HG03175 (cell line): ENCODE results near the gene SOD1.
"Not testable (repeated sequence)": the region's sequence is repeated elsewhere in the genome, so short reads cannot be mapped to it uniquely, and the experiment has no call there.

Experiments used
- ATAC-seq: cut with Tn5 transposase; IDR thresholded peaks from one replicate; pipeline ENCODE4 v1.9.1; 2021; ENCODE audit warnings: mild to moderate bottlenecking, moderate library complexity; ENCODE audit not compliant: unreplicated experiment

The SOD1 gene

DNA sequence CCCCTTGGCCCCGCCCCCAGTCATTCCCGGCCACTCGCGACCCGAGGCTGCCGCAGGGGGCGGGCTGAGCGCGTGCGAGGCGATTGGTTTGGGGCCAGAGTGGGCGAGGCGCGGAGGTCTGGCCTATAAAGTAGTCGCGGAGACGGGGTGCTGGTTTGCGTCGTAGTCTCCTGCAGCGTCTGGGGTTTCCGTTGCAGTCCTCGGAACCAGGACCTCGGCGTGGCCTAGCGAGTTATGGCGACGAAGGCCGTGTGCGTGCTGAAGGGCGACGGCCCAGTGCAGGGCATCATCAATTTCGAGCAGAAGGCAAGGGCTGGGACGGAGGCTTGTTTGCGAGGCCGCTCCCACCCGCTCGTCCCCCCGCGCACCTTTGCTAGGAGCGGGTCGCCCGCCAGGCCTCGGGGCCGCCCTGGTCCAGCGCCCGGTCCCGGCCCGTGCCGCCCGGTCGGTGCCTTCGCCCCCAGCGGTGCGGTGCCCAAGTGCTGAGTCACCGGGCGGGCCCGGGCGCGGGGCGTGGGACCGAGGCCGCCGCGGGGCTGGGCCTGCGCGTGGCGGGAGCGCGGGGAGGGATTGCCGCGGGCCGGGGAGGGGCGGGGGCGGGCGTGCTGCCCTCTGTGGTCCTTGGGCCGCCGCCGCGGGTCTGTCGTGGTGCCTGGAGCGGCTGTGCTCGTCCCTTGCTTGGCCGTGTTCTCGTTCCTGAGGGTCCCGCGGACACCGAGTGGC is at the start of gene SOD1:
Gene SOD1, plus strand, starts transcription at position 158 of the 723 bp plus-strand sequence. Its CDS starts 77 bp downstream, at position 235.
- ATAC-seq: peak; percentile 96

DNA sequence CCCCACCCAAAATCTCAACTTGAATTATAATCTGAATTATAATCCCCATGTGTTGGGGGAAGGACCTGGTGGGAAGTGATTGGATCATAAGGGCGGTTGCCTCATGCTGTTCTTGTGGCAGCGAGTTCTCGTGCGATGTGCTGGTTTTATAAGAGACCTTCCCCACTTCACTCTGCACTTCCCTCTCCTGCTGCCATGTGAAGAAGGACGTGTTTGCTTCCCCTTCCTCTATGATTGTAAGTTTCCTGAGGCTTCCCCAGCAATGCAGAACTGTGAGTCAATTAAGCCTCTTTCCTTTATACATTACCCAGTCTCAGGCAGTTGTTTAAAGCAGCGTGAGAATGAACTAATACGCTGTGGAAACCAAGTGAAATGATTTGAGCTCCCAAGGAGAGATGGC is 48.0 kb upstream of the SOD1 start:
- ATAC-seq: no peak

DNA sequence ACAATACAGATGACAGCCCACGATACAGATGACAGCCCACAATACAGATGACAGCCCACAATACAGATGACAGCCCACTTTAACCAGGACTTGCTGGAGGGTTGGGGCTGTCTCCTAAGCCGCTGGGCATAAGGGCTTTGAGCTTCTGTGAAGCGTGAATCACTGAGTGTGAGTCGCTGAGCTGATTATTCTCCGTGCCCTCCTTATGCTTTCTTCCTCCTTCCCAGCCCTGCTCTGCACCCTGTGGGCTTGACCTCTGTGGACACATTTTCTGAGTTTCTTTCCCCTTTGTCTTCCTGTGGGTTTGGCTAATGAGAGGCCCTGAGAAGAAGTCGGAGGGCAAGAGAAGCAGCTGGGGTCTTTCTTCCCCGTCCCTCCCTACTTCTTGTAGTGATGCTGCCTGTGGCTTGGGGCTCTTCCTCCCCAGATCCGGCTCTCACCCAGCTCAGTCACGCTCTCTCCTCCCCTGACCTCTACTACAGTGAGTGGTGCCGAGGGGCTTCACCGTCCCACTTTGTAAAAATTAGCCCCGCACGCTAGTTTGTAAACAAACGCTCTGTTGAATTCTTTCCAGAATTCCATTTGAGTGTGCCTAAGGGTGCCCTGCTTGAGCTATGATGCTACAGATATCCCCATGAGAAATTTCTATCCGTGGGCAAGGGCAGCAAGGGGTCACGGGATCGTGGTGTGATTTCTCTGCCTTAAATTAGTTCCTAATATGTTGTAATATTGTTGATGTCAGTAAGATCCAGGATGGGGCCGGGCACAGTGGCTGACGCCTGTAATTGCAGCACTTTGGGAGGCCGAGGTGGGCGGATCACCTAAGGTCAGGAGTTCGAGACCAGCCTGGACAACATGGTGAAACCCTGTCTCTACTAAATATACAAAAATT is 46.4 kb upstream of the SOD1 start:
- no peak for ATAC-seq

DNA sequence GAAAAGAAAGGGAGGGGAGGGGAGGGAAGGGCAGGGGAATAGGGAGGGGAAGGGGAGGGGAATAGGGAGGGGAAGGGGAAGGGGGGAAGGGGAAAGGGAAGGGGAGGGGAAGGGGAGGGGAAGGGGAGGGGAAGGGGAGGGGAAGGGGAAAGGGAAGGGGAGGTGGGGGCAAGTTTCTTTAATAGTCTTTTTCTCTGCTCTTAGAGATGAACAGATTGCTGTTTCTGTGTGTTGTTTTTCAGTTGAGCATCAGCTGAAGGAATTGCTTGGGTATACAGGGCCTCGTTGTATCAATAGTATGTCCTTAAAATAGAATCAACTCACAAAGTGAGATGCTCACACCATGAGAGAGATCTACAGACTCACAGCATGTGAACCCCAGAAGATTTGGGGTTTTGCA is 44.8 kb upstream of the SOD1 start:
- ATAC-seq: no peak

DNA sequence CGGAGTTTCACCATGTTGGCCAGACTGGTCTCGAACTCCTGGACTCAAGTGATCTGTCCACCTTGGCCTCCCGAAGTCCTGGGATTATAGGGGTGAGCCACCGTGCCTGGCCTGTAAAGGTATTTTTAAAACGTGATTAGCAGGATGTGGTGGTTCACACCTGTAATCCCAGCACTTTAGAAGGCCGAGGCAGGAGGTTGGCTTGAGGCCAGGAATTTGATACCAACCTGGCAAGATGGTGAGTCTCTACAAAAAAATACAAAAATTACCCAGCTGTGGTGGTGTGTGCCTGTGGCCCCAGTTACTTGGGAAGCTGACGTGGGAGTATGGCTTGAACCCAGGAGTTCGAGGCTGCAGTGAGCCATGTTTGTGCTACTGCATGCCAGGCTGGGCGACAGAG is 43.3 kb upstream of the SOD1 start:
- ATAC-seq: no peak

DNA sequence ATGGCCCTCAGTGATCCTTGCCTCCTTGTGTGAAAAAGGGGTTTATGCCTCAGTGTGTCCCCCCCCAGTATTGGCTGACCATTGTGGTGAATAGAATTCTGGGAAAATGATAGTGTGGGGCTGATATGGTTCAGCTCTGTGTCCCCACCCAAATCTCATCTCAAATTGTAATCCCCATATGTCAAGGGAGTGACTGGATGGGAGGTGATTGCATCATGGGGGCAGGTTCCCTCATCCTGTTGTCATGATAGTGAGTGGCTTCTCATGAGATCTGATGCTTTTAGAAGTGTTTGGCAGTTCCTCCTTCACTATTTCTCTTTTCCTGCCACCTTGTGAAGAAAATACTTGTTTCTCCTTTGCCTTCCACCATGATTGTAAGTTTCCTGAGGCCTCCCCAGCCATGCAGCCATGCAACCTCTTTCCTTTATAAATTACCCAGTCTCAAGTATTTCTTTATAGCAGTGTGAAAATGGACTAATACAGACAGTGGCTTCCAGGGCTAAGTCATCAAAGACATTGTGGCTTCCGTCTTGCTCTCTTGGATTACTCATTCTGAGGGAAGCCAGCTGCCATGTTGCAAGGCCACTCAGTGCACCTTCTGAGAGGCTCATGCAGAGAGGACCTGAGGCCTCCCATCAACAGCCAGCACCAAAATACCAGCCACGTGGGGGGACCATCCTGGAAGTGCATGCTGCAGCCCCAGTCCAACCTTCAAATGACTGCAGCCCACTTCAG is 40.6 kb upstream of the SOD1 start:
- ATAC-seq: no peak

DNA sequence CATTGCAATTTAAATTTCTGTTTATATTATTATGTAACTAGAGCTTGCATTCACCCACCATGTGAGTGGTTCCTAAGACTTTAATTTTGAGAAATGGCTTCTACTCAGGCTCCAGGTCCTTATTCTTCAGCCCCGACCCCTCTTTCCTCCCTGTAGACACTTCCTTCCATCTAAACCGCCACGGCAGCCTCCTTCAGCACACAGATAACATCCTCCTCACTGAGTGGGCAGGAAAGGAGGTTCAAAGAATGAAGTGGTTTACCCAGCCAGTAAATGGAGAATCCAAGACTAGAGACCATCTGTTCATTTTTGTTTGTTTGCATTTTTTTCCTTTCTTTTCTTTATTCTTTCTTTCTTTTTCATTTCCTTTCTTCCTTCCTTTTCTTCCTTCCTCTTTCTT is 37.1 kb upstream of the SOD1 start:
- no peak for ATAC-seq

DNA sequence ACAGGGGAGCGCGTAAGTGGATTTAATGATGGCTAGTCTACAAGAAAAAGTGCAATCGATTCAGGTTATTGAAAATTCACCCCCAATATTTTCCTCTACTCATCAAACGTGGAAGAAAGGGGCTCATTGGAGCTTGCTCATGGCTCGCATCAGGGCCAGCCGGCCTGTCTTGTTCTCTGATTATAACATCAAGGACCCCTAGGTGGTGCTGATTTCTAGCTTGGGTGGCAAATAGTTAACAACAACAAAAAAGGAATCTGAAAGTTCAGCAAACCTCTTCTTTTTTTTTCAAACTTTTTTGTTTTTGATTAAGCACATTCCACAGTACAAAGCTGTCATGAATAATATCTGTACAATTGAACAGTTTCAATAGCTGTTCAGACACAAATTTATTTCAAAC is 35.8 kb upstream of the SOD1 start:
- no peak for ATAC-seq

DNA sequence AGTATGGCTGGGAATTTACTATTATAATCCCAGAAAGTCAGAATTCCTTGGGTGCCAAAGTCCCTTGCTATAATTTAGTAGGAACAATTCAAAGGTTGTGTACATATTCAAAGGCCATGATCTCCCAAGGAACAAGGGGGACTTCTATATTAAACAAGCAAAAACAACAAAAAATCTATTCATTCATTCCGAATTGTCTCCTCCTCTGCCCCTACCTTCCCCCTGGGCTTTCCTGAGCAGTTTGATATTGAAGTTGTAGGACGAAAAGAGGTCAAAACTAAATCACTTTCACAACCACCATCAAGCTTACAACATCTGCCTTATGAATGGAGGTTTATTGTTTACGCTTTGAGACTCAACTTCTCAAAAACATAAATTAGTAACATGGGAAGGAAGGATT is 35.3 kb upstream of the SOD1 start:
- ATAC-seq: no peak

DNA sequence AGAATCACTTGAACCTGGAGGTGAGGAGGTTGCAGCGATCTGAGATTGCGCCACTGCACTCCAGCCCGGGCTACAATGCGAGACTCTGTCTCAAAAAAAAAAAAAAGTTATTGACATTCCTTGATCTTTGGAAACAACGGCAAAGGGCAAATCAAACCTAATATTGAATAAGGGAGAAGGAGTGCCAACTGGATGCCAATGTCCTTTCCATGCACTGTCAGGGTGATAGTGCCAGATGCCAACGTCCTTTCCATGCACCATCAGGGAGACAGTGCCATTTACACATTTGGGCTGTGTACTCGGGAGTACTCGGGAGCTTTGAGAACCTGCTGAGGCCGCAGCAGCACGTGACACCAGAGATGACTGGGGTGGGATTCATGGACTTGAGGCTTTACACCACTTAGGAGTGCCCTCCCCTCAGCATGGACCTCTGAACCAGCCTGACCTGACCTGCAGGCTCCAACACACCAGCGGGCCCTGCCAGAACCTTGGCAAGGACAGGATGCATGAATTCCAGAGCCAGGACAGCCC is 34.5 kb upstream of the SOD1 start:
- no peak for ATAC-seq

DNA sequence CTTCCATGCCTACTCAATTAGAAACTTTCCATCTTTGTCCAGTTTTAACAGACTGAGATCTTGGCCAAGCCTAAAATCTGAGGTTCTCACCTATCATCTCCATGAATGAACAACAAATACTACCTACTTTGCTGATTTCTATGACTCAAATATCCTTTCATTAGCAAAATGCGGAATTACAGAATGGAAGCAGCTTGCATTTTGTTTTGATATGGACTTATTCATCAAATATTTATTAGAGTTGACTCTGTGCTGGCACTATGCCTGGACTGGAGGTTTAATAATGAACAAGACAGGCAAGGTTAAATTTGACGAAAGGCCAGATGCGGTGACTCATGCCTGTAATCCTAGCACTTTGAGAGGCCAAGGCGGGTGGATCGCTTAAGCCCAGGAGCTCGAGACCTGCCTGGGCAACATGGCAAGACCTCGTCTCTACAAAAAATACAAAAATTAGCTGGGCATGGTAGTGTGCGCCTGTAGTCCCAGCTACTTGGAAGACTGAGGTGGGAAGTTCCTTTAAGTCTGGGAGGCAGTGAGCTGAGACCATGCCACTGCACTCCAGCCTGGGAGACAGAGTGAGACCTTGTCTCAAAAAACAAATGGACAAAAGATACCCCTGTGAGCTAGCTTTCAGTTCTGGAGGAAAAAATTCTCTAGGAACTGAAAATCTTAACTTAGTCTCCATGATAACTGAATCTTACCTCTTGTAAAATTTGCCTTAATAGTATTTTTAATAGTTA is 29.4 kb upstream of the SOD1 start:
- ATAC-seq: no peak

DNA sequence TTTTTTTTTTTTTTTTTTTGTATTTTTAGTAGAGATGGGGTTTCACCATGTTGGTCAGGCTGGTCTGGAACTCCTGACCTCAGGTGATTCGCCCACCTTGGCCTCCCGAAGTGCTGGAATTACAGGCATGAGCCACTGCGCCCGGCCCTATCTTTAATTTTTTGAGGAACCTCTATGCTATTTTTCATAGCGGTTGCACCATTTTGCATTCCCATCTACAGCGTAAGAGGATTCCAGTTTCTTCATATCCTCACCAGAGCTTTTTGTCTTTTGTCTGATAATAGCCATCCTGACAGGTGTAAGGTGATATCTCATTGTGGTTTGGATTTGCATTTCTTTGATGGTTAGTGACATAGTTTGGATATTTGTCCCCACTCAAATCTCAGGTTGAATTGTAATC is 27.6 kb upstream of the SOD1 start:
- ATAC-seq: not testable (repeated sequence)

DNA sequence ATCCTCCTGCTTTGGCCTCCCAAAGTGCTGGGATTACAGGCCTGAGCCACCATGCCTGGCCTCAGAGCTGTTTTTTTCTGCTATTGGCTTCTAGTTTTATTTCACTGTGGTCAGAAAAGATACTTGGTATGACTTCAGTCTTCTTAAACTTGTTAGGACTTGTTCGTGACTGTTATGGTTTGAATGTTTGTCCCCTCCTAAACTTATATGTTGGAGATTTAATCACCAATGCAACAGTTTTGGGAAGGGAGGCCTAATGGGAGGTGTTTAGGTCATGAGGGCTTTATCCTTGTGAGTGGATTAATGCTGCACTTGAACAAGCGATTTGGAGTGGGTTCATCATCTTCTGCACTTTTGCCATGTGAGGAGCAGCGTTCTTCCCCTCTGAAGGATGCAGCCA is 24.5 kb upstream of the SOD1 start:
- ATAC-seq: no peak

DNA sequence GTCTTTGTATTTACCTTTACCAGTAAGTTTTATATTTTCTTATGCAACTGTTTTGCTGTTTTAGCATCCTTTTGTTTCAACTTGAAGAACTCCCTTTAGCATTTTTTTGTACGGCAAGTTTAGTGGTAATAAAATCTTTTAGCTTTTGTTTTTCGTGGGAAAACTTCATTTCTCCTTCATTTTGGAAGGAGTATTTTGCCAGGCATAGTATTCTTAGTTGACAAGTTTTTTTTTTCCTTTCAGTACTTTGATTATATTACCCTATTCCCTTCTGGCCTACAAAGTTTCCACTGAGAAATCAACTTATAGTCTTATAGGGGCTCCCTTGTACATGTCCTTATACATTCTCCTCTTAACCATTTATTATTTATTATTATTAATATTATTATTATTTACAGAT is 22.6 kb upstream of the SOD1 start:
- no peak for ATAC-seq

DNA sequence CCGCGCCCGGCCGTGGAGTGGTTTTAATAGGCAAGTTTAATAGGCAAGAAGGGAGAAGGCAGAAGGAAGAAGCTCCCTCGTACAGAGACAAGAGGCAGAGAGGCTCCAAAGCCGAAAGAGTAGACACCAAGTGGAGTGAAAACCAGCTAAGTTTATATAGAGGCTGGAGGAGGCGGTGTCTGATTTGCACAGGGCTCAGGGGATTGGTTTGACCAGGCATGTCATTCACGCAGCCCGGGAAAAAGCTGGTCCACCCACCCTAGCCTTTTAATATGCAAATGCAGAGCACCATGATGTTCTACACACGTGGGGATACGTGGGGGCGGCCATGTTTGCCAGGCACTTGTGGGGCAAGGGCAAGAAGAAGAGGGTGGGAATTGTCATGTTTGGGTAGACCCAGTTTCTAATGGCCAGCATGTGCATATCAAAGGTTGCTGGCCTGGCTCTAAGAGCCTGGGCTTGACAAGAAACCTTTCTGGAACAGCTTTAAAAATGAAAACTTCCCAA is 18.0 kb upstream of the SOD1 start:
- no peak for ATAC-seq

DNA sequence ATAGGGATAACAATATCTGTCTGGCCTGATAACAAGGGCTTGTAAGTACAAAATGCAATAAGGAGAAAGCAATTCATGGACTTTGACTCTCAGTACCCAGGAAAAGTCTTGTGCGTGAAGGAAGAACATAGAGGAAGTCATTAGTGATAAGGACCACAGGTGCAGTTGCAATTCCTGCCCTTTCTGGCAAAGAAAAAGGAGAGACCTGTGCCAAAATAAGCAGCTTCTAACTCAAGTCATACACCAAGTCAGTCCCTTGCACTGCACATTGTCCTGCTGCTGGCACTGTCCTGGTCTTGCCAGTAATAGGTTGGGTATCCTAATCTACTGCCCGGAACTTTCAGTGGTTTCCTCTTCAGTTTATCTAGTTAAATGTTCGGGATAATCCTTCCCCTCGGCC is 14.8 kb upstream of the SOD1 start:
- no peak for ATAC-seq

DNA sequence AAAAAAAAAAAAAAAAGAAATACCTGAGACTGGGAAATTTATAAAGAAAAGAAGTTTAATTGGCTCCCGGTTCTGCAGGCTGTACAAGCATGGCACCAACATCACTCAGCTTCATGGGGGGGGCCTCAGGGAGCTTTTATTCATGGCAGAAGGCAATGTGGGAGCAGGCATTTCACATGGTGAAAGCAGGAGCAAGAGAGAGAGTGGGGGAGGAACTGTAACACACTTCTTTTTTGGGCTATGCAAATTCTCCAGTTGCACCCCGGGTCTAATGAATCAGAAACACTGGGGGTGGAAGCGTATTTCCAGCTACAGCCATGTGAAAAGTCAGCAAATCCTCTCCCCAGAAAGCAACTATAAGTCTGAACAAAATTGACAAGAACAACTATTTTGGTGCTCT is 11.8 kb upstream of the SOD1 start:
- no peak for ATAC-seq

DNA sequence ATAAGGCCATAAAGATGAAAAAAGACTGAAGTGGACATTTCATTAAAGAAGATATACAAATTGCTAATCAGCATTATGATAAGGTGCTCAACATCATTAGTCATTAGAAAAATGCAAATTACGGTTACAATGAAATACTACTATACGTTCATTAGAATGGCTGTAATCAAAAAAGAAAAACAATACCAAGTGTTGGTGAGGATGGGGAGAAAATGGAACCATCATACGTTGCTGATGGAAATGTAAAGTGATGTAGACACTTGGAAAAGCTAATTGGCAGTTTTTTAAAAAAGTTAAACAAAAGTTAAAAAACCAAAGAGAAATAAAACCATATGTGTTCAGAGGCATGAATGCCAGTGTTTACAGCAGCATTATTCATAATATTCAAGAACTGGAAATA is 8.6 kb upstream of the SOD1 start:
- no peak for ATAC-seq

DNA sequence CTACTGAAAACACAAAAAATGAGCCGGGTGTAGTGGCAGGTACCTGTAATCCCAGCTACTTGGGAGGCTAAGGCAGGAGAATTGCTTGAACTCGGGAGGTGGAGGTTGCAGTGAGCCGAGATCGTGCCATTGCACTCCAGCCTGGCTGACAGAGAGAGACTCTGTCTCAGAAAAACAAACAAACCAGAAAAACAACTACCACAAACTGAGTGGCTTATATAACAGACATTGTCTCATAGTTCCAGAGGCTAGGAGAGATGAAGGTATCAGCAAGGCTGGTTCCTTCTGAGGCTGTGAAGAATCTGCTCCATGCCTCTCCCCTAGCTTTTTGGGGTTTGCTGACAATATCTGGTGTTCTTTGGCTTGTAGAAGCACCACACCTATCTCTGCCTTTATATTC is 8.0 kb upstream of the SOD1 start:
- ATAC-seq: not testable (repeated sequence)

DNA sequence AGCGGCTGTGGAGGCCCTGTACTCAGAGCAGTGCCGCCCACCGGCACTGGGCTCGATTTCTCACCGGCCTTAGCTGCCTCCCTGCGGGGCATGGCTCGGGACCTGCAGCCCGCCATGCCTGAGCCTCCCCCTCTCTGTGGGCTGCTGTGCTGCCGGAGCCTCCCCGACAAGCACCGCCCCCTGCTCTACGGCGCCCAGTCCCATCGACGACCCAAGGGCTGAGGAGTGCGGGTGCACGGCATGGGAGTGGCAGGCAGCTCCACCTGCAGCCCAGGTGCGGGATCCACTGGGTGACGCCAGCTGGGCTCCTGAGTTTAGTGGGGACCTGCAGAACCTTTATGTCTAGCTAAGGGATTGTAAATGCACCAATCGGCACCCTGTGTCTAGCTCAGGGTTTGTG is 5.2 kb upstream of the SOD1 start:
- ATAC-seq: no peak
